KMS-11 (cell line): Measurements from ENCODE around the gene GRAMD2B.
"Not testable (repeated sequence)": the region's sequence is repeated elsewhere in the genome, so short reads cannot be mapped to it uniquely, and the experiment has no call there.

Experiments used
- H2AFZ ChIP-seq: fragments of 200-600 bp; sonication (generic); 2 replicates; pipeline ENCODE4 v1.6.1; 2016; ENCODE audit warnings: antibody characterized with exemption, mixed run types, low read depth
- H3K27ac ChIP-seq: fragments of 200-600 bp; sonication (generic); 2 replicates; pipeline ENCODE4 v1.6.1; 2016; ENCODE audit warnings: mild to moderate bottlenecking, mixed run types
- H3K27me3 ChIP-seq: fragments of 200-600 bp; sonication (generic); 2 replicates; pipeline ENCODE4 v1.6.1; 2017; ENCODE audit warnings: mild to moderate bottlenecking, low read depth, mixed run types, moderate library complexity; ENCODE audit not compliant: insufficient read depth
- H3K36me3 ChIP-seq: fragments of 200-600 bp; sonication (generic); 2 replicates; pipeline ENCODE4 v1.6.1; 2017; ENCODE audit warnings: mild to moderate bottlenecking, mixed run types; ENCODE audit not compliant: insufficient read depth
- H3K4me1 ChIP-seq: fragments of 200-600 bp; sonication (generic); 2 replicates; pipeline ENCODE4 v1.6.1; 2016; ENCODE audit warnings: mild to moderate bottlenecking, low read depth, mixed run types; ENCODE audit not compliant: poor library complexity, severe bottlenecking
- H3K4me2 ChIP-seq: fragments of 200-600 bp; sonication (generic); 2 replicates; pipeline ENCODE4 v1.7.0; 2016; ENCODE audit warnings: mild to moderate bottlenecking, mixed run types
- H3K4me3 ChIP-seq: fragments of 200-600 bp; sonication (generic); IDR thresholded peaks from 2 replicates; pipeline ENCODE4 v1.6.1; 2017; ENCODE audit warnings: low read depth, low read length, mixed read lengths; ENCODE audit not compliant: insufficient read depth
- H3K79me2 ChIP-seq: fragments of 200-600 bp; sonication (generic); 2 replicates; pipeline ENCODE4 v1.6.1; 2016; ENCODE audit warnings: low read depth, mixed run types; ENCODE audit not compliant: insufficient read depth
- H3K9ac ChIP-seq: fragments of 200-600 bp; sonication (generic); 2 replicates; pipeline ENCODE4 v1.6.1; 2016; ENCODE audit warnings: mild to moderate bottlenecking, mixed run types
- H4K20me1 ChIP-seq: fragments of 200-600 bp; sonication (generic); 2 replicates; pipeline ENCODE4 v1.6.1; 2016; ENCODE audit warnings: mild to moderate bottlenecking, mixed run types; ENCODE audit not compliant: insufficient read depth
- CTCF ChIP-seq: fragments of 200-600 bp; sonication (generic); conservative IDR thresholded peaks from 2 replicates; pipeline ENCODE4 v1.6.1; 2017; ENCODE audit warnings: low read depth, mild to moderate bottlenecking, antibody characterized with exemption, low read length, moderate library complexity, mixed read lengths

Gene GRAMD2B

GRCh38 chr5:126395198-126395597 lies 28.0 kb upstream of the GRAMD2B start:
- Histone ChIP-seq H2AFZ (no peak overlapping the region), H3K9ac (no peak overlapping the region), H3K4me1 (no peaks in the 10 kb centered on the region), H3K27ac (no peak overlapping the region), H3K4me2 (no peak overlapping the region), H3K36me3 (no peaks in the 10 kb centered on the region), H3K4me3 (no peak overlapping the region), H4K20me1 (no peaks in the 10 kb centered on the region), H3K79me2 (no peaks in the 10 kb centered on the region), H3K27me3 (no peaks in the 10 kb centered on the region)
- no peak for TF ChIP-seq CTCF

GRCh38 chr5:126395605-126396004 lies 27.6 kb upstream of the GRAMD2B start:
- no peak overlapping the region for H3K4me2 ChIP-seq
- no peak overlapping the region for H3K4me3 ChIP-seq
- TF ChIP-seq CTCF = no peak
- H3K4me1 ChIP-seq = no peaks in the 10 kb centered on the region
- H3K27me3 ChIP-seq = no peaks in the 10 kb centered on the region
- H3K27ac ChIP-seq = no peak overlapping the region
- no peaks in the 10 kb centered on the region for H3K36me3 ChIP-seq
- no peak overlapping the region for H3K9ac ChIP-seq
- H2AFZ ChIP-seq = no peak overlapping the region
- H4K20me1 ChIP-seq = no peaks in the 10 kb centered on the region
- no peaks in the 10 kb centered on the region for H3K79me2 ChIP-seq

GRCh38 chr5:126396721-126397120 lies 26.5 kb upstream of the GRAMD2B start:
- not testable (repeated sequence) for H3K36me3 ChIP-seq, H4K20me1 ChIP-seq, H3K79me2 ChIP-seq, H3K27me3 ChIP-seq, H3K4me1 ChIP-seq, H3K27ac ChIP-seq, H3K4me3 ChIP-seq, H2AFZ ChIP-seq, H3K4me2 ChIP-seq, H3K9ac ChIP-seq

GRCh38 chr5:126398791-126399190 lies 24.4 kb upstream of the GRAMD2B start:
- H3K4me1 ChIP-seq = no peaks in the 10 kb centered on the region
- no peaks in the 10 kb centered on the region for H3K36me3 ChIP-seq
- H3K9ac ChIP-seq = no peak overlapping the region
- H2AFZ ChIP-seq = no peak overlapping the region
- H3K27ac ChIP-seq = no peak overlapping the region
- no peak overlapping the region for H3K4me3 ChIP-seq
- H3K4me2 ChIP-seq = no peak overlapping the region
- H3K27me3 ChIP-seq = no peaks in the 10 kb centered on the region
- no peak for TF ChIP-seq CTCF
- no peaks in the 10 kb centered on the region for H4K20me1 ChIP-seq
- no peaks in the 10 kb centered on the region for H3K79me2 ChIP-seq

- no peak overlapping the region for H3K4me2 ChIP-seq
- TF ChIP-seq CTCF = no peak
- no peaks in the 10 kb centered on the region for H3K4me1 ChIP-seq
- H3K27ac ChIP-seq = no peak overlapping the region
- no peak overlapping the region for H2AFZ ChIP-seq
- no peaks in the 10 kb centered on the region for H3K27me3 ChIP-seq
- no peaks in the 10 kb centered on the region for H3K79me2 ChIP-seq
- H3K36me3 ChIP-seq = no peaks in the 10 kb centered on the region
- H3K4me3 ChIP-seq = no peak overlapping the region
- no peak overlapping the region for H3K9ac ChIP-seq
- no peaks in the 10 kb centered on the region for H4K20me1 ChIP-seq
Measured at GRCh38 chr5:126400621-126401251, 22.5 kb upstream of the GRAMD2B start.
